ENCODE data around the gene TRIM41.
"Not testable (repeated sequence)": the region's sequence is repeated elsewhere in the genome, so short reads cannot be mapped to it uniquely, and the experiment has no call there.

DNA sequence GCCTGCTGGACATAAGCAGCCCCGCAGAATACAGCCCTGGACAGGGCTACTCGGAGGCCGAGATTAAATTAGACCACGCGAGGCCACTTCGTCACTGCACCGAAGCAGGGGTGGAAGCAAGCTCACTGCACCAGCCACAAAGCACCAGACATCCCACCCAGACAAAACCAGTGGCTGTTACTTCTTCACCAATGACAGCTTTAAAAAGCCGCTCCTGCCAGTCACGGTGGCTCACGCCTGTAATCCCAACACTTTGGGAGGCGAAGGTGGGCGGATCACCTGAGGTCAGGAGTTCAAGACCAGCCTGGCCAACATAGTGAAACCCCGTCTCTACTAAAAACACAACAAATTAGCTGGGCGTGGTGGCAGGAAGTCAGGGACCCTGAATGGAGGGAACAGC is 45.5 kb upstream of the TRIM41 start:
- TF ChIP-seq EZH2 (IDR thresholded peaks at IDR 0.05; ENCODE audit: low read depth), result not testable (repeated sequence)
- TF ChIP-seq, protein P1, sequence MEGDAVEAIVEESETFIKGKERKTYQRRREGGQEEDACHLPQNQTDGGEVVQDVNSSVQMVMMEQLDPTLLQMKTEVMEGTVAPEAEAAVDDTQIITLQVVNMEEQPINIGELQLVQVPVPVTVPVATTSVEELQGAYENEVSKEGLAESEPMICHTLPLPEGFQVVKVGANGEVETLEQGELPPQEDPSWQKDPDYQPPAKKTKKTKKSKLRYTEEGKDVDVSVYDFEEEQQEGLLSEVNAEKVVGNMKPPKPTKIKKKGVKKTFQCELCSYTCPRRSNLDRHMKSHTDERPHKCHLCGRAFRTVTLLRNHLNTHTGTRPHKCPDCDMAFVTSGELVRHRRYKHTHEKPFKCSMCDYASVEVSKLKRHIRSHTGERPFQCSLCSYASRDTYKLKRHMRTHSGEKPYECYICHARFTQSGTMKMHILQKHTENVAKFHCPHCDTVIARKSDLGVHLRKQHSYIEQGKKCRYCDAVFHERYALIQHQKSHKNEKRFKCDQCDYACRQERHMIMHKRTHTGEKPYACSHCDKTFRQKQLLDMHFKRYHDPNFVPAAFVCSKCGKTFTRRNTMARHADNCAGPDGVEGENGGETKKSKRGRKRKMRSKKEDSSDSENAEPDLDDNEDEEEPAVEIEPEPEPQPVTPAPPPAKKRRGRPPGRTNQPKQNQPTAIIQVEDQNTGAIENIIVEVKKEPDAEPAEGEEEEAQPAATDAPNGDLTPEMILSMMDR (conservative IDR thresholded peaks at IDR 0.05), result not testable (repeated sequence)
